Measurements from ENCODE around the gene ZNF230. TPM values are rescaled to one million over a fixed set of nuclear protein-coding genes. Genes with fewer than 3 reads are reported as not detected.
A peak's percentile ranks its signal among the peaks of the same experiment; 100 is the strongest.

Gene ZNF230
- polyA plus RNA-seq, 1 experiment: 2.1 TPM

DNA sequence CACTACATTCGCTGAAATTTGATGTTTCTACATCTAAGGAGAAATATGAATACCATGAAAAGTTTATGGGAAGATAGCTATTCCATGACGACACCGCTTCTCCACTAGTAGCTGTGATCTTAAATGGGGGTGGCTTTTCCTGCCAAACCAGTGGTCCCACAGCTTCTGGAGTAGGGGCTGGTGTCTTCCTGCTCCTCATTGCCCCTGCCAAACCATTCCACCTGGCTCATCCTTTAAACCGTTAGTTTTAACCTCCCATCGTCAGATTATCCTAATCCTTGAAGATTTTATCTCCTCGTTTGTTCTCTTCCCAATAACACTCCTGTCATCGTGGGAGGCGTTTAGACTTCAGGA is 568 bp upstream of the ZNF230 start:
- Histone ChIP-seq H3K36me3 (ENCODE audit: control insufficient read depth, insufficient read depth, low read length) (no peaks in the 10 kb centered on the region; the same call in 1 of the 2 replicates), H3K27me3 (ENCODE audit: control insufficient read depth, insufficient read depth, low read length) (no peaks in the 10 kb centered on the region), H3K4me3 (ENCODE audit: low read depth, low read length) (peak overlapping the region; percentile 72)
- ChIA-PET CTCF (interaction anchor here (1.4 kb wide), 1 partner anchor 9 kb away, joined by 4 read pairs; no protein-coding TSS in a partner anchor), POLR2A (no interaction called here)
- TF ChIP-seq, protein P1, sequence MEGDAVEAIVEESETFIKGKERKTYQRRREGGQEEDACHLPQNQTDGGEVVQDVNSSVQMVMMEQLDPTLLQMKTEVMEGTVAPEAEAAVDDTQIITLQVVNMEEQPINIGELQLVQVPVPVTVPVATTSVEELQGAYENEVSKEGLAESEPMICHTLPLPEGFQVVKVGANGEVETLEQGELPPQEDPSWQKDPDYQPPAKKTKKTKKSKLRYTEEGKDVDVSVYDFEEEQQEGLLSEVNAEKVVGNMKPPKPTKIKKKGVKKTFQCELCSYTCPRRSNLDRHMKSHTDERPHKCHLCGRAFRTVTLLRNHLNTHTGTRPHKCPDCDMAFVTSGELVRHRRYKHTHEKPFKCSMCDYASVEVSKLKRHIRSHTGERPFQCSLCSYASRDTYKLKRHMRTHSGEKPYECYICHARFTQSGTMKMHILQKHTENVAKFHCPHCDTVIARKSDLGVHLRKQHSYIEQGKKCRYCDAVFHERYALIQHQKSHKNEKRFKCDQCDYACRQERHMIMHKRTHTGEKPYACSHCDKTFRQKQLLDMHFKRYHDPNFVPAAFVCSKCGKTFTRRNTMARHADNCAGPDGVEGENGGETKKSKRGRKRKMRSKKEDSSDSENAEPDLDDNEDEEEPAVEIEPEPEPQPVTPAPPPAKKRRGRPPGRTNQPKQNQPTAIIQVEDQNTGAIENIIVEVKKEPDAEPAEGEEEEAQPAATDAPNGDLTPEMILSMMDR (IDR thresholded peaks at IDR 0.05; ENCODE audit: insufficient read depth, low read depth, low read length): no peak
- no peak for DNase-seq (ENCODE audit: low read depth)

DNA sequence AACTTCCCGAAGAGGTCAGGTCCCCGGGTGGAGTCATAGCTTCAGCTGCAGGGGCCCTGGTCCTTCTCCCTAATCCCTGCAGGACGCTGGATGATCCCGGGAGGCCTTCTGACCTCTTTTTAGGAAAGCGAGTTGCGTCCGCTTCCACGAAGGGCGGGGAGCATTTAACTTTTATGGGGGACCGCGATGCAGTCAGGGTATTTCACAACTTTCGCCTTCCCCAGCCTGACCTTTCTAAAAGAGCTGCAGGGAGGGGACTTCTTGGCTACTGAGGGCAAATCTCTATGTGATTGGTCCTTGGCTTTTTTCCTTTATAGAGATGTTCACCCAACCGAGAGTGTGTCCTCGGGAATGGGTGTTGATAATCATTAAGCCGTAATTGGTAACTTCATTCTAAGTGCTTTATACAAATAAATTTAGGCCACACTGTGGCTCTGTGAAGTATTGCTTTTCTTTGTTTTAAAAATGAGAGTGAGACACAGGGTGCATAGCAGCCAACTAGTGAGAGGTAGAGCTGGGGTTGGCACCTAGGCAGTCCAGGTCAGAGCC is 778 bp downstream of the ZNF230 start:
- no peaks in the 10 kb centered on the region for H3K27me3 ChIP-seq (ENCODE audit: control insufficient read depth, insufficient read depth, low read length)

DNA sequence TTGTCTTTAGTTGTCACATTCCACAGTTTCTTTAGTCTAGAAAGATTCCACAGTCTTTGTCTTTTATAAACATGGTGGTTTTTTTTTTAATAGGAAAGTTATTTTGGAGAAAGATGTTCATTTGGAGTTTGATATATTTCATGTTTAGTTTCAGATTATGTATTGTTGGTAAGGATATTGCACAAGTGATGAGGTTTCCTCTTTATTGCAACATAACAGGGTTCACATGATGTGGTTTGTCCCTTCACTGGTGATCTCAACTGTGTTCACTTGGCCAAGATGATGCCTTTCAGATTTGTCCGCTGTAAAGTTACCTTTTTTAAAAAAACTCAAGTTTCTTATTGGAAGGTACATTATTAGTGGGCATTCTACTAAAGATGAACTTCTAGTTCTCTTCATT is 3.2 kb downstream of the ZNF230 start:
- POLR2A ChIA-PET: no interaction called here
- TF ChIP-seq, protein P1 (IDR thresholded peaks at IDR 0.05; ENCODE audit: insufficient read depth, low read depth, low read length): no peak
- DNase-seq (ENCODE audit: low read depth): no peak

More for the DNA sequence above, 778 bp downstream of the ZNF230 start:
- TF ChIP-seq, protein P1 (IDR thresholded peaks at IDR 0.05; ENCODE audit: insufficient read depth, low read depth, low read length): no peak
- ChIA-PET CTCF (no interaction called here), POLR2A (interaction anchor here (0.7 kb wide), 2 partner anchors 805 to 1761 kb away, joined by 3 to 6 read pairs; no protein-coding TSS in a partner anchor)
- DNase-seq (ENCODE audit: low read depth): no peak
- peak overlapping the region; percentile 72 for H3K4me3 ChIP-seq (ENCODE audit: low read depth, low read length)
- peaks cover 8% of the 10 kb centered on the region for H3K36me3 ChIP-seq (ENCODE audit: control insufficient read depth, insufficient read depth, low read length)

DNA sequence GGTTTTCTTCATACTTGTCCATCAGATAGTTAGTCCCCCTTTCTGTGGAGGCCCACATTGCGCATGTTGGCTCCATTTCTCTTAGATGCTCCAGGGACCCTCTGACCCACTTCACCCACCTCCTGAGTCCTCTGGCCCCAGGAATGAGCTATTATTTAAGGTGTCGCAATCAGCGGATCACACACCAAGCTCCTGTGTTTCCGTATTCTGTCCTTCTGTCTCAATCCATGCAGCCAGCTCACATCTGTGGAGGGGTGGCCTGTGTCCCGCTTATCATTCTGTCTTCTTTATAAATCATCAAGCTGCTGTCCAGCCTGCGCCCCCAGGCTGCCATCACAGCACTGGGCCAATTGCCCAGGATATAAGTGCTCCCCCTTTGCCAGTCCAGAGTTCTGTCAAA is 4.7 kb downstream of the ZNF230 start:
- H3K4me3 ChIP-seq (ENCODE audit: low read depth, low read length): no peak overlapping the region
- CTCF ChIA-PET: no interaction called here
- POLR2A ChIA-PET: no interaction called here
- TF ChIP-seq, protein P1 (IDR thresholded peaks at IDR 0.05; ENCODE audit: insufficient read depth, low read depth, low read length): no peak
- no peak for DNase-seq (ENCODE audit: low read depth)
- H3K36me3 ChIP-seq (ENCODE audit: control insufficient read depth, insufficient read depth, low read length): peaks cover 28% of the 10 kb centered on the region
- H3K27me3 ChIP-seq (ENCODE audit: control insufficient read depth, insufficient read depth, low read length): no peaks in the 10 kb centered on the region

More for the DNA sequence above, 3.2 kb downstream of the ZNF230 start:
- peaks cover 26% of the 10 kb centered on the region for H3K36me3 ChIP-seq (ENCODE audit: control insufficient read depth, insufficient read depth, low read length)
- CTCF ChIA-PET: no interaction called here
- no peaks in the 10 kb centered on the region for H3K27me3 ChIP-seq (ENCODE audit: control insufficient read depth, insufficient read depth, low read length)
- H3K4me3 ChIP-seq (ENCODE audit: low read depth, low read length): no peak overlapping the region

DNA sequence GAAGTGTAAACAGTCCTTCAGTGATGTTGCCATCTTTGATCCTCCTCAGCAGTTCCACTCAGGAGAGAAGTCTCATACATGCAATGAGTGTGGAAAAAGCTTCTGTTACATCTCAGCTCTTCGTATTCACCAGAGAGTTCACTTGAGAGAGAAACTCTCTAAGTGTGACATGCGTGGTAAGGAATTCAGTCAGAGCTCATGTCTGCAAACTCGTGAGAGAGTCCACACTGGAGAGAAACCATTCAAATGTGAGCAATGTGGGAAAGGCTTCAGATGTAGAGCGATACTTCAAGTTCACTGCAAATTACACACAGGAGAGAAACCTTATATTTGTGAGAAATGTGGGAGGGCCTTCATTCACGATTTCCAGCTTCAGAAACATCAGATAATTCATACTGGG is 7.7 kb downstream of the ZNF230 start:
- CTCF ChIA-PET: interaction anchor here (0.6 kb wide), 1 partner anchor 32 kb away, joined by 3 read pairs; no protein-coding TSS in a partner anchor
- Histone ChIP-seq H3K27me3 (ENCODE audit: control insufficient read depth, insufficient read depth, low read length) (no peaks in the 10 kb centered on the region), H3K4me3 (ENCODE audit: low read depth, low read length) (no peak overlapping the region), H3K36me3 (ENCODE audit: control insufficient read depth, insufficient read depth, low read length) (peaks cover 28% of the 10 kb centered on the region)
- no peak for DNase-seq (ENCODE audit: low read depth)
- TF ChIP-seq, protein P1 (IDR thresholded peaks at IDR 0.05; ENCODE audit: insufficient read depth, low read depth, low read length): no peak
- POLR2A ChIA-PET: no interaction called here

Data from BJ (cell line).